Common myeloid progenitor, CD34-positive (primary cell): ENCODE results near the gene CDKN1B.

Experiments used
- CTCF ChIA-PET: fragments of 350-600 bp; sonication (Branson Sonifier 250); formaldehyde crosslinking; loops from one replicate; lab custom pipeline; 2021; ENCODE audit warnings: antibody characterized with exemption; lab: Charles Lee
- POLR2A ChIA-PET: fragments of 350-600 bp; sonication (Branson Sonifier 250); formaldehyde crosslinking; loops from one replicate; lab custom pipeline; 2021; ENCODE audit warnings: antibody characterized with exemption; lab: Charles Lee
- DNase-seq, 3 donors: peaks; one replicate each; pipeline versions ENCODE4 v3.0.0 to v3.0.0-alpha.2; 2013
- H3K27ac ChIP-seq, 2 experiments: 1 replicate in 1 of 2; 2 replicates in 1 of 2; pipeline ENCODE4 v1.7.0; 2013; ENCODE audit warnings: inconsistent platforms in 2 of 2, low read length in 2 of 2, mild to moderate bottlenecking in 2 of 2, low read depth in 1 of 2, moderate library complexity in 1 of 2; ENCODE audit not compliant: severe bottlenecking in 2 of 2, insufficient read depth in 1 of 2, poor library complexity in 1 of 2
- H3K27me3 ChIP-seq, 5 experiments: replicated peaks in 2 of 5; 1 replicate in 3 of 5; 2 replicates in 2 of 5; pipeline versions ENCODE4 v1.6.1 to v1.7.0; 2013; ENCODE audit warnings: low read length in 4 of 5, mild to moderate bottlenecking in 2 of 5, moderate library complexity in 2 of 5, inconsistent platforms in 1 of 5; ENCODE audit not compliant: insufficient read depth in 5 of 5, control insufficient read depth in 4 of 5
- H3K36me3 ChIP-seq, 4 experiments: 1 replicate in 2 of 4; 2 replicates in 2 of 4; pipeline versions ENCODE4 v1.6.1 to v1.7.0; 2013; ENCODE audit warnings: low read length in 3 of 4, control low read depth in 1 of 4, mild to moderate bottlenecking in 1 of 4; ENCODE audit not compliant: control insufficient read depth in 4 of 4, insufficient read depth in 4 of 4
- H3K4me1 ChIP-seq, 4 experiments: 1 replicate in 3 of 4; 2 replicates in 1 of 4; pipeline versions ENCODE4 v1.6.1 to v1.7.1; 2013; ENCODE audit warnings: low read length in 3 of 4, mild to moderate bottlenecking in 3 of 4, control low read depth in 1 of 4, inconsistent platforms in 1 of 4, moderate library complexity in 1 of 4; ENCODE audit not compliant: control insufficient read depth in 4 of 4, insufficient read depth in 4 of 4; ENCODE audit errors: control extremely low read depth in 1 of 4
- H3K4me3 ChIP-seq, 7 experiments: 1 replicate in 4 of 7; 2 replicates in 3 of 7; pipeline versions ENCODE4 v1.5.1 to v1.7.0; 2013; ENCODE audit warnings: mild to moderate bottlenecking in 7 of 7, low read length in 6 of 7, moderate library complexity in 6 of 7, inconsistent platforms in 2 of 7, low read depth in 2 of 7, control low read depth in 1 of 7; ENCODE audit not compliant: insufficient read depth in 4 of 7, control insufficient read depth in 1 of 7; ENCODE audit errors: extremely low read depth in 1 of 7
- H3K9me3 ChIP-seq, 5 experiments: 1 replicate in 4 of 5; 2 replicates in 1 of 5; pipeline versions ENCODE4 v1.6.1 to v1.7.1; 2013; ENCODE audit warnings: low read length in 4 of 5, mild to moderate bottlenecking in 2 of 5, inconsistent platforms in 1 of 5, low read depth in 1 of 5, moderate library complexity in 1 of 5; ENCODE audit not compliant: control insufficient read depth in 4 of 5, insufficient read depth in 2 of 5; ENCODE audit errors: control extremely low read depth in 1 of 5
- whole genome bisulfite sequencing: methylation state at CpG from one replicate; pipeline ENCODE4 v1.1.5; 2013; ENCODE audit not compliant: insufficient coverage; 5-methylcytosine and 5-hydroxymethylcytosine counted together

CDKN1B gene

DNA sequence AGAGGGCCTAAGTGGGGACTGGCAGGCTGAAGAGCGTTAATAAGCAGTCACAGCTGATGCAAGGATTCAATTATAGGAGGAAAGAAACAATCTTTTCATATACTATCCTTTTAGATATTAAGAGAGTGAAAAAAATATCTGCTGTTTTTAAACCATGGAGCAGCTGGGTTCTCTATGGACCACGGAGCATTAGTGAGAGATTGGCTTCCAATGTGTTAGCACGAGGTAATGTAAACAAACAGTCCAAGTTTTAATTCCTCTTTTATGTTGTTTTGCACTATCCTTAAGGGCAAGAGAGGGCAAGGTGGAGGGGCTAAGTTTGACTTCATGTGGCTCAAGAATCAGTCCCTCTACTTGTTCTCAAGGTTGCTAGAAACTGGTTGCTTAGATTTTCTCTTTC, 30.9 kb downstream of the CDKN1B start:
- no peaks in the 10 kb centered on the region for H3K9me3 ChIP-seq

DNA sequence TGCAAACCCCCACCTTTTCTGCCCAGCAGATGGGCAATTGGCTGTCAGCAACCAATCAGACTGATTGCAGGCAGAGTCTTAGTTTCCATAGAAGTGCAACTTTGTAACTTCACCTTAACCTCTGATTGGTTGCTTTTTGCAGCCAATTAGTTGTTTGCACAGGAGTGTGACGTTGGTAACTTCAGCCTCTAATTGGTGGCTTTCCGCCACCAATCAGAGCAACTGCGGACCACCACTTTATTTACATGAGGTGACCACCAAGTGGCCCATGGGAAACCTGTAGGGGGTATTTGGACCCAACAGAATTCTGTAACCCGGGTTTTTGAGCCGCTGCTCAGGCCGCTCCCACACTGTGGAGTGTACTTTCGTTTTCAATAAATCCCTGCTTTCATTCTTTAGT, 32.3 kb downstream of the CDKN1B start:
- no peak overlapping the region for H3K27ac ChIP-seq
- H3K4me3 ChIP-seq, result no peak overlapping the region
- peaks cover 2 to 10% (median 5%) of the 10 kb centered on the region in 4 experiments for H3K36me3 ChIP-seq
- no peak for DNase-seq
- H3K4me1 ChIP-seq, result no peaks in the 10 kb centered on the region
- H3K27me3 ChIP-seq, result no peaks in the 10 kb centered on the region
- POLR2A ChIA-PET, result no interaction called here
- CTCF ChIA-PET, result interaction anchor here (1.9 kb wide), 1 partner anchor 17 kb away, joined by 5 read pairs; no protein-coding TSS in a partner anchor
- H3K9me3 ChIP-seq, result no peaks in the 10 kb centered on the region
- 95% methylated on average over 7 of the region's 7 CpGs for WGBS

More for the DNA sequence above, 30.9 kb downstream of the CDKN1B start:
- H3K4me1 ChIP-seq, result no peaks in the 10 kb centered on the region
- H3K27me3 ChIP-seq, result no peaks in the 10 kb centered on the region
- no peak overlapping the region for H3K4me3 ChIP-seq
- ChIA-PET POLR2A (no interaction called here), CTCF (interaction anchor here (1.0 to 1.9 kb wide), 2 partner anchors 11 to 19 kb away, joined by 3 to 5 read pairs; no protein-coding TSS in a partner anchor)
- H3K36me3 ChIP-seq, result peaks cover 2 to 11% (median 7%) of the 10 kb centered on the region in 4 experiments
- WGBS, result 90% methylated on average over 2 of the region's 3 CpGs
- no peak for DNase-seq
- H3K27ac ChIP-seq, result no peak overlapping the region

DNA sequence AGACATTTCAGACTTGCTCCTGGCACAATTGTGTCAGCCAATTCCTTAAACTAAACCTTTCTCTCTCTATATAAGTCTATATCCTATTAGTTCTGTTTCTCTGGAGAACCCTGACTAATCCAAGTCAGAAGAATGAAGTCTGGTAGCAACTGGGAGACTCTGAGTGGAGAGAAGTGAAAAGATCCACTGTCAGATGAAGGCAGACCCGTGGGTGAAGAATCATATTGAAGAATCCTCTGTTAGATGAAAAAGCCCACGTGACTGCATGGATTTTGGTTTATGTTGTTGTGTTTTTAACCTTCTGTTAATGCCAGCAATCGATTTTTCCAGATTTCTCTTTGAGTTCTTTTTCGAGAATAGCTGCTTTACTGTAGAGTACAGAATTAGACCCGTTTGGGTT, 38.8 kb downstream of the CDKN1B start:
- POLR2A ChIA-PET, result no interaction called here
- Histone ChIP-seq H3K4me3 (no peak overlapping the region), H3K4me1 (no peaks in the 10 kb centered on the region), H3K27ac (no peak overlapping the region), H3K27me3 (no peaks in the 10 kb centered on the region), H3K9me3 (no peaks in the 10 kb centered on the region), H3K36me3 (peaks cover 0 to 4% (median 2%) of the 10 kb centered on the region in 4 experiments)
- CTCF ChIA-PET, result interaction anchor here (1.4 to 1.5 kb wide), 2 partner anchors 18 to 33 kb away, joined by 3 read pairs; no protein-coding TSS in a partner anchor
- 100% methylated on average over 5 of the region's 5 CpGs for WGBS
- no peak for DNase-seq

GRCh38 chr12:12757121-12757520, 40.0 kb downstream of the CDKN1B start:
- no peak for DNase-seq
- Histone ChIP-seq H3K4me1 (no peaks in the 10 kb centered on the region), H3K4me3 (no peak overlapping the region), H3K27ac (no peak overlapping the region), H3K27me3 (no peaks in the 10 kb centered on the region), H3K36me3 (peaks cover 0 to 2% (median 0%) of the 10 kb centered on the region in 4 experiments), H3K9me3 (no peaks in the 10 kb centered on the region)
- WGBS, result 85% methylated on average over 2 of the region's 2 CpGs
- POLR2A ChIA-PET, result no interaction called here
- CTCF ChIA-PET, result no interaction called here

GRCh38 chr12:12759234-12759915, 42.2 kb downstream of the CDKN1B start:
- 100% methylated on average over 1 of the region's 7 CpGs for WGBS
- H3K27ac ChIP-seq, result no peak overlapping the region
- POLR2A ChIA-PET, result interaction anchor here (0.7 kb wide), 1 partner anchor 99 kb away, joined by 4 read pairs; no protein-coding TSS in a partner anchor
- H3K4me3 ChIP-seq, result no peak overlapping the region
- no peaks in the 10 kb centered on the region for H3K27me3 ChIP-seq
- no peaks in the 10 kb centered on the region for H3K4me1 ChIP-seq
- no peaks in the 10 kb centered on the region for H3K9me3 ChIP-seq
- H3K36me3 ChIP-seq, result peaks cover 0 to 2% (median 0%) of the 10 kb centered on the region in 4 experiments
- no peak for DNase-seq
- CTCF ChIA-PET, result interaction anchor here (0.8 kb wide), 1 partner anchor 22 kb away, joined by 4 read pairs; no protein-coding TSS in a partner anchor

GRCh38 chr12:12764824-12765223, 47.7 kb downstream of the CDKN1B start:
- Histone ChIP-seq H3K27me3 (no peaks in the 10 kb centered on the region), H3K4me3 (no peak overlapping the region), H3K4me1 (no peaks in the 10 kb centered on the region), H3K36me3 (peaks cover 0 to 2% (median under 1%) of the 10 kb centered on the region in 4 experiments), H3K9me3 (peaks cover 0 to 7% (median 2%) of the 10 kb centered on the region in 5 experiments), H3K27ac (no peak overlapping the region)
- POLR2A ChIA-PET, result no interaction called here
- CTCF ChIA-PET, result no interaction called here
- no peak for DNase-seq

DNA sequence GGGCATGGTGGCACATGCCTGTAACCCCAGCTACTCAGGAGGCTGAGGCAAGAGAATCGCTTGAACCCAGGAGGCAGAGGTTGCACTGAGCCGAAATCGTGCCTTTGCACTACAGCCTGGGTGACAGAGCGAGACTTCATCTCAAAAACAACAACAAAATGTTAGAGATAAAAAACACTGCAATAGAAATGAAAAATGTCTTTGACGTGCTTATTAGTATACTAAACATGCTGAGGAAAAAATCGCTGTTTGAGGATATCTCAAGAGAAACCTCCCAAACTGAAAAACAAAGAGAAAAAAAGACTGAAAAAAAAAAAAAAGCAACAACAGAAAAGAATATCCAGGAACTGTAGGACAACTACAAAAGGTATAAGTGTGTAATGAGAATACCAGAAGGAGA, 53.1 kb downstream of the CDKN1B start:
- H3K9me3 ChIP-seq, result peaks cover 0 to 22% (median 2%) of the 10 kb centered on the region in 5 experiments
- no peak for DNase-seq
- ChIA-PET POLR2A (no interaction called here), CTCF (no interaction called here)
- no peak overlapping the region for H3K4me3 ChIP-seq
- no peaks in the 10 kb centered on the region for H3K27me3 ChIP-seq
- no peaks in the 10 kb centered on the region for H3K36me3 ChIP-seq
- no peak overlapping the region for H3K27ac ChIP-seq
- WGBS, result no CpG with 5 or more reads among the region's 6 CpGs
- H3K4me1 ChIP-seq, result no peaks in the 10 kb centered on the region
